K562 (cell line): ENCODE measurements around the gene OGDH. TPM values are rescaled to one million over a fixed set of nuclear protein-coding genes. Genes with fewer than 3 reads are reported as not detected.

ENCODE experiments used
- ATAC-seq: fragments of 200-7000 bp; cut with Tn5 transposase; 3 replicates; pipeline ENCODE4 v1.9.1; 2020; ENCODE audit warnings: moderate library complexity
- BruUV-seq: library from RNA; stranded (reverse); fragments of 400-500 nt; replicated peaks from 2 replicates; lab custom pipeline; 2021; lab: Mats Ljungman, UMichigan
- CTCF ChIA-PET: fragments of 300-600 bp; formaldehyde crosslinking; extraction: SDS; loops from one replicate; lab custom pipeline; 2021; ENCODE audit warnings: low intra/inter-chr PET ratio; lab: Yijun Ruan, JAX
- POLR2A ChIA-PET: fragments of 300-600, 350-650 bp; sonication (Branson Sonifier 250); formaldehyde crosslinking; extraction: SDS; loops from one replicate; lab custom pipeline; 2021; ENCODE audit warnings: antibody characterized with exemption, inconsistent platforms; lab: Yijun Ruan, JAX
- DNase-seq, 4 experiments: peaks; one replicate each; pipeline versions ENCODE4 v3.0.0 to v3.0.0-alpha.2; 2011 to 2018; ENCODE audit warnings: low spot score in 3 of 4, mixed read lengths in 3 of 4; ENCODE audit errors: extremely low read depth in 1 of 4
- FAIRE-seq: peaks from 2 replicates; lab custom pipeline; 2011; peaks lifted over from hg19 to GRCh38; lab: Jason Lieb, UNC
- H2AFZ ChIP-seq: 2 replicates; pipeline ENCODE4 v1.6.0; 2011; ENCODE audit warnings: low read depth, low read length, control low read depth, inconsistent platforms
- H3K27ac ChIP-seq: fragments of 200-600 bp; 3 replicates; pipeline ENCODE4 v1.8.0; 2011; ENCODE audit warnings: low read depth, mild to moderate bottlenecking, control low read depth, inconsistent platforms, low read length, moderate library complexity, mixed read lengths; ENCODE audit errors: extremely low read depth
- H3K27me3 ChIP-seq, 2 experiments: fragments of 300-600 bp in 1 of 2; 2 replicates in 1 of 2; 3 replicates in 1 of 2; pipeline versions ENCODE4 v1.6.0 to v1.8.0; 2011; ENCODE audit warnings: inconsistent platforms in 2 of 2, low read length in 2 of 2, mild to moderate bottlenecking in 1 of 2, mixed read lengths in 1 of 2, moderate library complexity in 1 of 2; ENCODE audit not compliant: control insufficient read depth in 2 of 2, insufficient read depth in 2 of 2
- H3K36me3 ChIP-seq: fragments of 300-600 bp; 3 replicates; pipeline ENCODE4 v1.8.0; 2011; ENCODE audit warnings: mild to moderate bottlenecking, low read length, inconsistent platforms; ENCODE audit not compliant: control insufficient read depth, insufficient read depth
- H3K4me1 ChIP-seq, 2 experiments: fragments of 200-600 bp in 1 of 2; replicated peaks in 1 of 2; 2 replicates in 1 of 2; 3 replicates in 1 of 2; pipeline versions ENCODE4 v1.5.1 to v1.8.0; 2011; ENCODE audit warnings: inconsistent platforms in 2 of 2, low read length in 2 of 2, mild to moderate bottlenecking in 1 of 2, mixed read lengths in 1 of 2, moderate library complexity in 1 of 2; ENCODE audit not compliant: control insufficient read depth in 2 of 2, insufficient read depth in 2 of 2
- H3K4me2 ChIP-seq: 2 replicates; pipeline ENCODE4 v1.6.1; 2011; ENCODE audit warnings: low read length, control low read depth, inconsistent platforms, mixed read lengths; ENCODE audit not compliant: insufficient read depth
- H3K4me3 ChIP-seq: fragments of 200-600 bp; sonication (generic), shearing (Covaris generic); 2 replicates; pipeline ENCODE4 v1.5.1; 2016; ENCODE audit warnings: control low read depth, inconsistent platforms
- H3K79me2 ChIP-seq: fragments of 200-600 bp; 3 replicates; pipeline ENCODE4 v1.8.0; 2011; ENCODE audit warnings: low read length, inconsistent platforms; ENCODE audit not compliant: control insufficient read depth, insufficient read depth
- H3K9ac ChIP-seq, 2 experiments: 2 replicates each; pipeline versions ENCODE4 v1.6.0 to v1.6.1; 2011; ENCODE audit warnings: low read depth in 2 of 2, low read length in 2 of 2, control low read depth in 1 of 2, inconsistent platforms in 1 of 2, mild to moderate bottlenecking in 1 of 2, mixed read lengths in 1 of 2; ENCODE audit not compliant: insufficient read depth in 1 of 2
- H3K9me1 ChIP-seq: one replicate; pipeline ENCODE4 v1.6.0; 2011; ENCODE audit warnings: inconsistent platforms, mild to moderate bottlenecking, low read length, moderate library complexity; ENCODE audit not compliant: control insufficient read depth, insufficient read depth
- H3K9me3 ChIP-seq: replicated peaks from 2 replicates; pipeline ENCODE4 v1.5.1; 2011; ENCODE audit warnings: low read depth, low read length, inconsistent platforms; ENCODE audit not compliant: control insufficient read depth, insufficient read depth
- H4K20me1 ChIP-seq: replicated peaks from 2 replicates; pipeline ENCODE4 v1.6.1; 2011; ENCODE audit warnings: low read length, inconsistent platforms, mixed read lengths; ENCODE audit not compliant: control insufficient read depth, insufficient read depth
- ERF ChIP-seq: fragments of 450-650 bp; formaldehyde crosslinking; IDR thresholded peaks from 2 replicates; pipeline ENCODE4 v1.4.0; 2020; ENCODE audit warnings: mild to moderate bottlenecking, mixed read lengths
- KDM2B ChIP-seq: fragments of 250-450 bp; sonication (Bioruptor Pico); IDR thresholded peaks from 2 replicates; pipeline ENCODE4 v1.8.0; 2021; ENCODE audit warnings: mild to moderate bottlenecking, moderate library complexity
- MLLT1 ChIP-seq, 2 experiments: fragments of 450-650 bp; IDR thresholded peaks; 2 replicates each; pipeline ENCODE4 v1.6.1; 2016
- PKNOX1 ChIP-seq: fragments of 450-650 bp; IDR thresholded peaks from 2 replicates; pipeline ENCODE4 v1.6.1; 2016
- STAT5A ChIP-seq: IDR thresholded peaks from 2 replicates; pipeline ENCODE4 v1.6.1; 2012; ENCODE audit warnings: low read length, inconsistent platforms, borderline replicate concordance
- ZBTB1 ChIP-seq: sonication (generic); formaldehyde crosslinking; IDR thresholded peaks from 2 replicates; pipeline ENCODE4 v1.8.1; 2023; ENCODE audit warnings: missing genetic modification reagents, low read depth, mild to moderate bottlenecking, borderline replicate concordance
- ZNF384 ChIP-seq: IDR thresholded peaks from 2 replicates; pipeline ENCODE4 v1.6.1; 2012; ENCODE audit warnings: low read depth, low read length, improper control_type of control experiment
- WGBS: fragments of 100-300 bp; shearing (Covaris generic); methylation state at CpG from one replicate; pipeline ENCODE4 v1.1.6; 2016; ENCODE audit warnings: low coverage, mixed read lengths; ENCODE audit not compliant: insufficient coverage; ENCODE audit errors: missing lambda C conversion rate; 5-methylcytosine and 5-hydroxymethylcytosine counted together
- in situ Hi-C: fragments of 300-500 bp; cut with MboI; formaldehyde crosslinking; loops from 4 replicates; pipeline ENCODE4 v1.15.0; 2018; ENCODE audit warnings: inconsistent platforms, mixed read lengths
- intact Hi-C: fragments of 100-400 bp; cut with micrococcal nuclease; formaldehyde crosslinking; loops from 2 replicates; pipeline ENCODE4 v1.14.2; 2022
- polyA plus RNA-seq, 8 experiments: library from polyadenylated mRNA; depleted of rRNA in 4 of 8; stranded (reverse) in 5 of 8; unstranded in 3 of 8; fragments of >200 nt; fragmentation: Nextera tagmentation in 2 of 8; fragmentation: Illumina TruSeq in 1 of 8; extraction: Ambion mirVana in 2 of 8; extraction: Trizol in 1 of 8; gene quantifications; 2 replicates each; pipeline versions ENCODE4 v1.2.1 to v1.2.3, GENCODE V29; 2011 to 2014; ENCODE audit warnings: inconsistent platforms in 1 of 8, missing spikeins in 1 of 8
- total RNA-seq, 7 experiments: library from RNA; depleted of rRNA in 6 of 7; stranded (reverse); fragments of >200 nt in 6 of 7; fragmentation: Illumina TruSeq in 2 of 7; extraction: Trizol in 2 of 7; gene quantifications; 2 replicates each; pipeline versions ENCODE4 v1.2.1 to v1.2.3, GENCODE V29; 2011 to 2021; ENCODE audit warnings: low replicate concordance in 1 of 7
- TF ChIP-seq, protein P1 (sequence below): fragments of 250-450 bp; sonication (Bioruptor Pico); IDR thresholded peaks from 2 replicates; pipeline ENCODE4 v1.9.0; 2021; ENCODE audit warnings: mild to moderate bottlenecking, inconsistent platforms

The OGDH gene
- total and polyA plus RNA-seq, 9 of the 15 experiments (the other 6 are each of a cell fraction or from before 2014, with no cell fraction given): 3.1 to 80.3 (median 23.5) TPM

GRCh38 chr7:44608916-44609648 is 2.7 kb downstream of the OGDH start:
- BruUV-seq: no TSS peak
- peak; percentile 77 for TF ChIP-seq ZNF384
- no peak for TF ChIP-seq STAT5A
- no peak for TF ChIP-seq ERF (CRISPR knock-in tag)
- TF ChIP-seq, protein P1, sequence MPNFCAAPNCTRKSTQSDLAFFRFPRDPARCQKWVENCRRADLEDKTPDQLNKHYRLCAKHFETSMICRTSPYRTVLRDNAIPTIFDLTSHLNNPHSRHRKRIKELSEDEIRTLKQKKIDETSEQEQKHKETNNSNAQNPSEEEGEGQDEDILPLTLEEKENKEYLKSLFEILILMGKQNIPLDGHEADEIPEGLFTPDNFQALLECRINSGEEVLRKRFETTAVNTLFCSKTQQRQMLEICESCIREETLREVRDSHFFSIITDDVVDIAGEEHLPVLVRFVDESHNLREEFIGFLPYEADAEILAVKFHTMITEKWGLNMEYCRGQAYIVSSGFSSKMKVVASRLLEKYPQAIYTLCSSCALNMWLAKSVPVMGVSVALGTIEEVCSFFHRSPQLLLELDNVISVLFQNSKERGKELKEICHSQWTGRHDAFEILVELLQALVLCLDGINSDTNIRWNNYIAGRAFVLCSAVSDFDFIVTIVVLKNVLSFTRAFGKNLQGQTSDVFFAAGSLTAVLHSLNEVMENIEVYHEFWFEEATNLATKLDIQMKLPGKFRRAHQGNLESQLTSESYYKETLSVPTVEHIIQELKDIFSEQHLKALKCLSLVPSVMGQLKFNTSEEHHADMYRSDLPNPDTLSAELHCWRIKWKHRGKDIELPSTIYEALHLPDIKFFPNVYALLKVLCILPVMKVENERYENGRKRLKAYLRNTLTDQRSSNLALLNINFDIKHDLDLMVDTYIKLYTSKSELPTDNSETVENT: no peak
- 0 out of 4 replicates have a peak, but pooled peaks of 1 of the 2 experiments have one; percentile 47 for TF ChIP-seq MLLT1 (IDR thresholded peaks at IDR 0.05)
- peak; percentile 85 for TF ChIP-seq PKNOX1
- peak; percentile 64; the same call in 1 of the 2 replicates for TF ChIP-seq ZBTB1 (CRISPR knock-in tag)
- TF ChIP-seq KDM2B: no peak
- Histone ChIP-seq H3K9me3 (no peaks in the 10 kb centered on the region), H3K27me3 (no peaks in the 10 kb centered on the region), H3K4me2 (peak overlapping the region; percentile 48), H3K4me1 (peaks cover 8 to 27% of the 10 kb centered on the region in 2 experiments; a peak in 4 of 5 replicates), H3K4me3 (no peak overlapping the region), H3K79me2 (peaks cover 70% of the 10 kb centered on the region), H3K36me3 (peaks cover 12% of the 10 kb centered on the region), H3K9me1 (no peaks in the 10 kb centered on the region), H3K9ac (peak overlapping the region; percentile 46 to 81; a peak in 2 of 4 replicates), H3K27ac (peak overlapping the region; percentile 0; the same call in 1 of the 3 replicates), H2AFZ (no peak overlapping the region), H4K20me1 (no peaks in the 10 kb centered on the region; the same call in 1 of the 2 replicates)
- intact Hi-C loops: loop anchor here (5.0 kb wide), 2 partner anchors 68 to 153 kb away; no protein-coding TSS in a partner anchor
- ChIA-PET POLR2A (interaction anchor here (0.6 to 1.2 kb wide), 2 partner anchors 8 to 237 kb away, joined by 3 to 6 read pairs; no protein-coding TSS in a partner anchor), CTCF (no interaction called here)
- FAIRE-seq: no peak
- in situ Hi-C loops: no loop called here
- WGBS: 40% methylated on average over 8 of the region's 14 CpGs
- peak in 1 of 4 experiments; percentile 61 for DNase-seq
- no peak for ATAC-seq
